Measurements from ENCODE around the gene PROX1.

The PROX1 gene

DNA sequence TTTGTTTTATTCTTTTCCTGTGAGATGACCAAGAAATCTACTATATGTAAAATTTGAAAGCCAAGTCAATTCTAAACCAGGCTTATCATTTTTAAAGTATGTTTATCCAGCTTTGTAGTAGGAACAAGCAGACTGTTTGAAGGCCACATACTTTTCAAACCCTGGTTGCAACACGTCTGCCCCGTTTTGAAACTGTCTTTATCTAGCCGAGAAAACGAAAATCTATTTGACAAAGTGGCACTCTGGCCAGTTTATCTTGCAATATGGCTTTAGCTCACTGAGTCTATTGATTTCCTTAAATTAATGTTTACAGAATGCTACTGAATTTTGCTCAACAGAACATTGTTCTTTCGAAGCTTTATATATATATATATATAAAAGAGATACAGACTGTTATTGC lies 39.7 kb downstream of the PROX1 start:
- DNase-seq = no peak

DNA sequence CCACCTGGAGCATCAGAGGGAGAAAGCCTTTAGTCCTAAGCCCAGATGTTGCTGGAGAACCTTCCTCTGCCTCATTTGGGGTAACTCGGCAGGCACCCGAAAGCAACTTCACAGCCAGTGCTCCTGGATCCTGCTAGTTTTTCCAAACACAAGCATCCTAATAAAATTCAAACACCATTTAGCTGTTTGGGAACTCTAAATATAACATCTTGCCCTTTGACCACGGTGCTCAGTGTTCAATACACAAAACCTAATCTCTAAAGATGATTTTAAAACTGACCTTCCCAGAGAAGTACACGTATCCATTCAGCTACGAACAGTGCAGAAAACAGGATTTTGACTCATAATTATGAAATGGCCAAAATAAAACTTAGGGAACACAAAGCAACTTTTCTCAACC lies 40.3 kb downstream of the PROX1 start:
- no peak for DNase-seq

DNA sequence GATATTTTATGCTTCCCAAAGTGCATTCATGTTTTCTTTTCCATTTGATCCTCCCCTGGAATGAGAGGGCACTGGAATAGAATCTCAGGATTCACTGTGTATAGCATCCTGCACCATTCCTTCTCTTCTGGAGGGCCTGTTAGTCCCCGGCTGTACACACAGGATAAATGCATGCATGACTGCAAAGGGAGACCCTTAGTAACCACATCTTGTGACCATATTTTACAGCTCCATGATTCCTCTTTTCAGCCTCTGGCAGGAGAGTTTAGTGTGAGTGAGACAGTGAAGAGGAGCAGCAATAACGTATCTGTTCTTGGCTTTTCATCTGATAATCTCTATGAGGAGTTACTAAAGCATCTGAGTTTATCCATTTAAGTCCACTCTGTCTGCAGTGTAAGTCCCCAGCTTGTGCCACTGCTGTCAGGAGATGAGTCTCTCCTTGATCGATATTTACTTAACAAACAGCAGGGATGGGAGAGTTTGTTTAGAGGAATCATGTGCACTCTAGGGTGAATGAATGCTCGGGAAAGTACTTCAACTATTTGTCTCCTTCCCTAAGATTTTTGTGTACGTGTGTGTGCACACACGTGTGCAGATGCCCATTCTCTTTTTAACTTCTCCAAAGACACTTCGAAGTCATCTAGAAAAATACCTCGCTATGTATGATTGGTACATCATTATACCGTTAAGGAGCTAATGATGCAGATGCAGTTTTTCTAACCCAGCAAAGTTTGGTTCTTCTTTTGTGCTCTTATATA lies 41.1 kb downstream of the PROX1 start:
- no peak for DNase-seq

DNA sequence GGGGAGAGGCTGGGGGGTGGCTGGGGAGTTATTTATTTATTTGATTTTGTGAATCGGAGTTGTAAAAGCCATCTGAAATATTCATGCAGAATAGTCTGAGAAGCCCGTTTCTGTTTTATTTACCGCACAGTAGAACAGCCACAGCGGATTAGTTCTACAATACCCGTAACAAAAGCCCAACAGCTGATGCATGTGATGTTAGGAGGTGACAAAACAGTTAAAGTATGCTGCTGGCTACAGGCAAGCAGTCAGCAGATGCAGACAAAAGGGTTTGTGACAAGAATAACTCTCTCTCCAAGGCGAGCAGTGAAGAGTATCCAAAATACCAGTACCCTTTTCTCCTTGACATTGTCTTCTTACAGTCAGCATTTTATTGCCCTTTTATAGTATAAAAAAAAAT lies 42.0 kb downstream of the PROX1 start:
- no peak for DNase-seq

DNA sequence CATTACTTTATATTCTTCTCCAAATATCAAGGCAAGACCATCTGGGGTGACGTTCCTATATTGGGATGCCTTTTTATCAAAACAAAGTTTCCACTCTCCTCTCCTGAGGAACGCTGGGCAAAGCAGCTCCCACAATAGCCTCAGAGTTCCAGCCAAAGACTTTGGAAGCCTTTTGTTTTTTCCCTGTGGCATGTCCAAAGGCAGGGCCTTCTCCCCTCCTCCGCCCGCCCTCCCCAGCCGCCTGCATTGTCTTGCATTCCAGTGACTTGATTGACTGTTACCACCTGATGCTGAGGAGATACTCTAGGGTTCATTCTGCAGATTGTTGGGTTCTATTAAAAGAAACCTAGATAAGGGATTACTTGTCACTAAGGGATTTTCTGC lies 43.5 kb downstream of the PROX1 start:
- no peak for DNase-seq

DNA sequence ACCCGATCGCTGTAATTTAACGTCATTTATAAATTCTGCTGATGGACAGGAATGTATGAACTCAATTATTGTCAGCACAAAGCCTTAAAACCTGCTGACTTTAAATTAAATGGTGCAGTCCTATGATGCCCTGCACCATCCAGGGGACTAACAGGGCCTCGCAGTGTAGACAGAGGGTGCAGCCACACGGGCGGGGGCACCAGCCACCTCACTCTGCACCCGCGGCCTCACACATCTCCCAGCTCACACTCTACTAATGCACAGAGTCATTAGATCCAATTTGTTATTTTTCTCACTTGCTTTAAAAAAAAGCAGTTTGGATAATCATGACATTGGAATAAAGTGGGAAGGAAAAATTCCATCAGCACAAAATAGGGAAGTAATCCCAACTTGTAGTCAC lies 49.7 kb downstream of the PROX1 start:
- DNase-seq = no peak

DNA sequence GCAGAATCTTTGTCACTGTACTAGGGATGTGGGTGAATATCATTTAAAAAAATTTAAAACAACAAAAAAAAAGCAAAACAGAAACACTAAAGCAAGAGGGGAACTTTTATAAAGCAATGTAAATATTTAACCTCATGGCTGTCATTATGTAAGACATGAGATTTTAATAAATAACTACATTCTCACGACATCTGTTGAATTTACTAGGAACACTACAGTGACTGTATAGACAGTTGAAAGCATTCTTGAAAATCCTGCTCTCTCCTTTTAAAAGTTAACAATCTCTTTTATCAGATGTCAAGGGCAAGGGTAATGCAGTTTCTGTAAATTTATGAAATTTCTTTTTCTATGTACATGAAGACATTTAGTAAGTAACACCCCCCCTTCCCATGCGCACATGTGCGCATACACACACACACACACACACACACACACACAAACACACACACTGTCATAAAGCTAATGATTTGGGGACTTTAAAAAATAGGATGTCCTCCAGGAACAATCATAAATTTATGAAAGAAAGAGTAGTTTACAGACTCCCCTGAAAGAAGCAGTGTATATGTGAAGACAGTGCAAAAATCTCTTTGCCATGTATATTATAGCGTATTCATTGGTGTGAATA lies 51.7 kb downstream of the PROX1 start:
- no peak for DNase-seq

DNA sequence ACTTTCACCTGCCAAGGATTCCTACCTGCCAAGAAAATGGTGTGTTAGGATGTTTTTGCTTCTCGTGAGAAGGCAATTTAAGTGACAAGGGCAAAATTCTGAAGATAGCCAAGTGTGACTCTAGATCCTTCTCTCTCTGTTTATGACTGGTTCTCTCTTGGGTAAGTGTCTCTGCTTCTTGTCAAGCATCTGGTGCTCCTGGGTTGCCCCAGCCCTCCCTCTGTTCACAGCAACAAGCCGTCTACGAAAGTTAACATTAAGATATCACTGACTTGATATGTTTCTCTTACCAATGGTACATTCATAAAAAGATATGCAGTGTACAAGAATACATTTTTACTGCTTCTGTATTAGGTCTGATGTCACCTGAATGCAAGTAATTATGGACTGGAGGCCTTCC lies 55.4 kb downstream of the PROX1 start:
- DNase-seq = no peak

DNA sequence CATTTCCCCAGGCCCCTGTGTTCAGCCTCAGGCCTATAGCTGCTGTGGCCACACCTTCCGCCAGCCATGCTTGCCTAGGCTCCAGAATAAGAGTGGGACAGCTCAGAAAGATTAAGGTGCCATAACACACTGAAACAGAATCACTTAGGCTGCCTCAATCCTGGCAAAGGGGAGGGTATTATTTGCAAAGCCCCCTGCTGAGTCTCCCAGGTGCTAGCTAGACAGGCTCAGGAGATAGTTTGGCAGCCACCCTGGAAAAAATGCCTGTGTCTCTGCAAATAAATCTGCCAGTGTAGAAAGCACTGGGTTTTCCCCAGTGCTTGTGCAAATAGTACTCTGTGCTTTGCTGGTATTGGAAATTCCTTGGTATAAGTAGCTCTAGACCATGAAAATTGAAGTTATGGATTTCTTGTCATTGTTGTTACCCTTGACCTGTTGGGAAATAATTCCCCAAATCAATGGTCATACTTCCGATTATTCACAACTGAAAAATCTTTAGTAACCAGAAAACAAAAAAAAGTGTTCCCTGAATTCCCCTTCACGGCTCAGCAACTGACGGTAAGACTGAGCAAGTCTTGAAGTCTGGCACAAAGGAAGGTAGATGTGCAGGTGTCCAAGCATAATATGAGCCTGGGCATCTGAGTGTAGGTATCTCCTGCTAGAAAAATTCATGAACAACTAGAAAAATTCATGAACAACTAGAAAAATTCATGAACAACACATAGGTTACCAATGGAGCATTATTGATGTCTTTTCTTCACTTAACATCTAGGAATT lies 56.9 kb downstream of the PROX1 start:
- no peak for DNase-seq

DNA sequence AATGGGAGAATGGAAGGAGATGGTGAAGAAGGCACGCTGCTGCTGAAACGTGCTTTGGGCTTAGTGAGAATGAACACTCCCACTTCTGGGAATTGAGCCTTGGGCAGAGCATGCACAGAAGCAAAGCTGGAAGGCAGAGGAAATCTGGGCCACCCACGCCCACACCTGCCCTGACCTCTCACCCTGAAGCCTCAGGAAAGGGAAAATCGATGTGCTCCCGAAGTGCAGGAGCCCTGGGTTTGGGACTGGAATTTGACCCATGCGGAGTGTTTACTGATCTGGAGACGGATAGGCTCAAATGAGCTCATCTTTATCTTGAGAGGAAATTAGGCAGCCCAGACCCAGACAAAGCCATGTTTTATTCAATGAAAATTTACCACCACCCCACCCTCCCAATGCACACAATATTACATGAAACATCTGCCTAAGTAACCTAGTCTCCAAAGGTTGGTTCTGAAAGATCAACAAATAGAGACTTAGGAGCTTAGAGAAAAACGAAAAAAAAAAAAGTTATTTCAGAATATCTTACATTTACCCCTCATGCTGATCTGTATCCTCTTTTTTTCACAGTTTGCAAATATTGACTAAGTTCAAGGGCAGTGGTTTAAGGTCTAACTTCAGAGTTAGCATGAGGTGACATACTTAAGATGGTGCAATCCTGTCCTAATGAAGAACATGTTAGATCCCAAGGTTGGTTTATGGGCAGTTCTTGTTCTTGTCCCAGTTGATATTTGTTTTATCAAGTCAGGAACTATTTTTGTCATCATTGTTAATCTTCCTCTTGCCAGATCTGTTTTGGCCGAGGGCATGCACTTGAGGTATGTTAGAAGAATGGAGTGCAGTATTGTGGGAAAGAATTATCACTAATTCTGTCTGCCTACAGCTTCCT lies 63.0 kb downstream of the PROX1 start:
- DNase-seq = no peak

DNA sequence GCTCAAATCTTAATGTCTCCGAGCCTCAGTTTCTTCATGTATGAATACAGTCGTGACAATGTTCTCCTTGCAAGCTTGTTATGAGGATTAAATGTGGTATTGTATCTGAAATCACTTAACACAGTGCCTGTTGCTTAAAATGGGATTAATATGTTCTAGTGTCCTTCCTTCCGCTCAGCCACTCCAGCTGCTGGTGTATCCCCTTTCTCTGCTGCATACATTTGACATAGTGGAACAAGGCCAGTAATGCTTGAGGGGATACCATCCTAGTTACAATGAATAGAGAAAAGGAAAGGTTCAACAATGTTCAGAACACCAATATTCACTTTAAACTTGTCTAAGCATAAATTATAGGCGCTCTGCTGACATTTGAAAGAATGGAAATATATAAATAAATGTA lies 64.0 kb downstream of the PROX1 start:
- DNase-seq = no peak

DNA sequence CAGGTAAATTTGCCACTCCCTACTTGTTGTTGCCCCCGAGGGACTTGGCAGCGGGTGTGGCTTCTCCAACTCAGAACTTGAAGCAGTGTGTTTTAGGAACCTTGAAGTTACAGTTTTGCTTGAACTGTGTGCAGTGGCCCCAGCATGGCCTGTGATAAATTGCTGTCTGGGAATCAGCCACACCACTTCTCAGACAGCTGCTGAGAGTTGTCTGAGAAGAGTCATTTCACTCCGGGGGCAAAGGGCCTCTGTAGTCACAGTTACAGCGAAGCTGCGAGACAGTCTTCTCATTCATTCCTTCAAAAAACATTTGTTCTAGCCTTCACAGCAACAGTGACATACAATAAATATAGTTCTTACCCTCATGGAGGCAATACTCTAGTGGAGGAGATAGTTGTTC lies 70.3 kb downstream of the PROX1 start:
- DNase-seq = no peak

DNA sequence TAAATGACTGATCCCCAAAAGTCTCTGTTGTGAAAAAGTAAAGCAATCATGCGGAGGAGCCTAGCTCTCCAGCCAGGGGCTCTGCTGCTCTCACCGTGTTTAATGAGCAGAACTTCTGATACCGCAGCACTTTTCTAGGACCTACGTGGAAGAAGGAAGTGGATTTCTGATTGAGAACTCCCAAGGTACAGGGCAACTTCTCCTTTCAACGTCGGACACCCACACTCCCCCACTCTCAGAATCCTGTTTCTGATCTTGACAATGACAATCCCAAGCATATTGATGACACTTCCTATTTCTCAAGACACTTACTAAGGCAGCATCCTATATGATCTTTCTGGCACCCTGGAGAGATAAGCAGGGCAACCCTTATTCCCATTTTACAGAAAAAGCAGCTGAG lies 78.4 kb downstream of the PROX1 start:
- no peak for DNase-seq

DNA sequence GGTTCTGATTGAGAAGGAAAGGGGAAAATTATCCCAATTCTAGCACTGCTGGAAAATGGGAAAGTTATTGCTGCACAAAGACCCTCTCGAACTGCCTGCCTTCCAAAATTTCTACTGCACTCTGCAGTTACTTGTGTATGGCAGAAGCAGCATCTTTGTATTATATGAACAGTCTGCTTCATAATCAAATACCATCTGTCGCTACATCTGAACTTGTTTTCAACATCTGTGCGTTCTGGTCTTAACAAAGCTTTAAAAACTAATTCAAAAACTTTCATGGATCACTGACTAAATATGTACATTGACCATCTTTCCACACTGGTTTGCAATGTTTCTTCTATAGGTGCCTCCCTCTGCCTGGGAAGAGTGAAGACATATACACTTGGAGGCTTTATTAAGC lies 79.2 kb downstream of the PROX1 start:
- no peak for DNase-seq

DNA sequence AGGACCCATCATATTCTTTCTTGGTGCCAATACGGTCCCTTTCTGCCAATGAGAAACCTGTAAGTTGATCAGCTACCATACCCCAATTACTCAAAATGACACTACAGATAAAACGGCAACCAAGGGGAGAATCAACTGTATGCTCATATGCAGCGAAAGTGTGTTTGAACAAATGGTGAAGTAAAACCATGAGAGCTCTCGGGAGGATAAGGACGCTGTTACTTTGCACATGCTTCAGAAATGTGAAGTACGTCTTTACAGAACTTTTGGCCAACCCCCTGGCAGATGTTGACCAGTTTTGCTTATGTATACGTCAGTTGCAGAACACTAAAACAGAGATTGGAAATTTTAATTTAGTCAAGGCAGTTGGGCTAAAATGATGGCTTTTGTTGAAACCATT lies 79.6 kb downstream of the PROX1 start:
- no peak for DNase-seq

DNA sequence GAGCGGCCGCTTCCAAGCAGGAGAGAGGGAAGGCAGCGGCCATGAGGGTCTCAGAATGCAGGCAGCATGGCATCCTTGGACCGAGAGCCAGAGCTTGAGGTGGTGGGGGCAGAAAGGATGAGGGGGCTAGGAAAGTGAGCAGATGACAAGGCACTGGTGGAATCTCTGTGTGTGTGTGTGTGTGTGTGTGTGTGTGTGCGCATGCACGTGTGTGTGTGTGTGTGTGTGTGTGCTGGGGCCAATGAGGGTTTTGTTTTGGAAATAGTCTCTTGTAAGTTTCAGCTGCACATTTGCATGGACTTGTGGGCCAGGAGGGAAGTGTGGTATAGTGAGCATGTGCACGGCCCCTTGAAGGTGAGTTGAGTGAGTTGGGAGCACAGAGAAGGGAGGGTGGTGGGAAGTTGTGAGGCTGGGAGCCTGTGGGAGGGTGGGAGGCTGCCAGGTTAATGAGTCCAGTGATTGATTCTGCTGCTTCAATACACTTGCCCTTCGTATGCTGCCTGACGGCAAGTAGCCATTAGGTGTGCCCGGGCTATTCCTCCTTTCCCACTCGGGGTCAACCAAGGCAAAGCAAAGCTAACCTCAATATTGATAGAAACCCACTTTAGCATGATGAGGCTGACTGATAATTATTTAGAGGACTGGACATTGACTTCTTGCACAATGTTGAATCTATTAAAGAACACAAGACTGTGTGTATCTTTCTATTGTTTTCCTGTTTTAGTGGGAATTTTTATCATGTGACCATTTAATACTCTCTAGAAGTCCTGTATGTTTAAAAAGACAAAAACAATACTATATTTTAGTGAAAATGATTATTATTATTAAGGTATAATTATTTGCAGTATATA lies 80.3 kb downstream of the PROX1 start:
- DNase-seq = no peak

DNA sequence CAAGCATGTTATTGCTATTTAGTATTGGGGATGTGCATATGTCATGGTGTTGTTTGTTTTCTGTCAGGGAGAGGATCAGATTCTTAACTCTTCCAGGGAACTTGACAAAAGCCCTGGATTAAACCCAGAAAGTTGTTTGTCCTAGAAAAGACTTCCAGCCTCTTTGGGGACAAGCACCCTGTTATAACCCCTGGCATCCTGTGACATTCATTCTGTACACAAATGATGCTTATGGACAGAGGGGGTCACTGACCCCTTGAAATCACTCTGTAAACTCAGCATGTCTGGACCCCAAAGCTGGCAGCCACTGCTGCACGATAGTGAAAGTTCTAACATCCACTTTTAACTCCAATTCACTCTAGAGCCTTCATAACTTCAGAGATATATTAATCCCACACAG lies 81.2 kb downstream of the PROX1 start:
- no peak for DNase-seq

DNA sequence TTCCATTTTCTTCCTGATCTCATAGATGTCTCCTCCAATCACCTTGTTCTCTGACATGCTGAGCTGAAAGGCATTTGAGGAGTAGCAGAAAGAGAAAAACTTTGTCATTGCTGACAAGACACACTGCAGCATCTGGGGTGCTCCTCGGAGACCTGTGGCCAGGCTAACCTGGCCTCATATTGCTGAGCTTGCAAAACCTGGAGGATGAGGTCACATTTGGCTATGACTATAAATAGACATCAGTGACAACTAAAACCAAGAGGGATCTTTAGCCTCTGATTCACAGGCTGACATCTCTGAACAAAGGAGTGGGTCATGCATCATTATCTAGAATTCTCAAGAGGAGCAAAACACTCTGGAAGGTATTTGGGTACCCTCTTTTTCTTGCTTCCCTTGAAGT lies 83.7 kb downstream of the PROX1 start:
- DNase-seq = no peak

DNA sequence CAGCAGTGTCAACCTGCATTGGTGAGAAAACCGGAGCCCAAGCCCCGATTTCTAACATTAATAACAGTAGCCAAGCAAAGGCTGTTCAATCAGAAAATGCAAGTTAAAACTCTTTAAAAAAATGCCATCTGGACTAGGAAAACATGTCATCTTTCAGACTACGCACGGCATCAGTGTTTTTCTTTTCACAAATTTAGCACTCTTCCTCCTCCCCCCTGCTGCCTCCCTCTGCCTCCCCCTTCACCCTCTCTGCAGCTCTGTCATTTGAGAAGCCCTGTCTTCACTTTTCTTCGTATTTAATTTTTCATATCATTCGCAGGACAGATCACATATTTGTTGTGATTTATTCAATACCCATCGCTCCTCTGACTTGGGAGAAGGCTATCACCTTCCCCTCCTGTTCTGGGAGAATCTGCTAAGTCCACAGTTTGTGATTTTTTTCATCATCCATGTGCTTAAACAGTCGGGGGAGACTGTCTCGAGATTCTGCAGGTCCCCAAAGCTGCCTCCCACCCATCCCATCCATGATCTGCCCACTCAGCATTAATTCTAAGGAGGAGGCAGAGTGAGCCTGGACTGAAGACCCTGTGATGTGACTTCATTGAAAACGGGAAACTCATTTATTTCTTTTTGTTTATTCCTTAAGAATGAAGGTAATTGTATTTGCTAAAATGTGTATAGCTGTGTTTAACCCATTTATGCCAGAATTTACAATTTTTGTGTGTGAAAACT lies 84.8 kb downstream of the PROX1 start:
- no peak for DNase-seq

DNA sequence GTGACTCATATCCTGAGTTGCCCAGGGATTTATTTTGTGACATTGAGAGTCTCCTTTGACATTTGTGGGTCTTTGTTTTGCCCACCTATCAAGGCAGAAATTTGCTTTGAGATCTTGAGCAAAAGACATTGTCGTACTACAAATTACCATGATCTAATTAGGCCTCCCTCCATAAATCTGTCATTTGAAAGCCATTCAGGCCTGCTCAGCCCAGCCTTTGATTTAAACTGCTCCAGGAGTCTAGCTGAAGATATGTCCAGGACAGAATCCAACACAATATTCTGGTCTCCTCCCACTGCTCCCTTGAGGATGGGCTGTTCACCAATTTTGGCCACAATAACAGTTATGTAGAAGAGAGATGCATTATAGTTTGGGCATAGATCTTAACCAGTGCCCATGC lies 86.7 kb downstream of the PROX1 start:
- DNase-seq = no peak

DNA sequence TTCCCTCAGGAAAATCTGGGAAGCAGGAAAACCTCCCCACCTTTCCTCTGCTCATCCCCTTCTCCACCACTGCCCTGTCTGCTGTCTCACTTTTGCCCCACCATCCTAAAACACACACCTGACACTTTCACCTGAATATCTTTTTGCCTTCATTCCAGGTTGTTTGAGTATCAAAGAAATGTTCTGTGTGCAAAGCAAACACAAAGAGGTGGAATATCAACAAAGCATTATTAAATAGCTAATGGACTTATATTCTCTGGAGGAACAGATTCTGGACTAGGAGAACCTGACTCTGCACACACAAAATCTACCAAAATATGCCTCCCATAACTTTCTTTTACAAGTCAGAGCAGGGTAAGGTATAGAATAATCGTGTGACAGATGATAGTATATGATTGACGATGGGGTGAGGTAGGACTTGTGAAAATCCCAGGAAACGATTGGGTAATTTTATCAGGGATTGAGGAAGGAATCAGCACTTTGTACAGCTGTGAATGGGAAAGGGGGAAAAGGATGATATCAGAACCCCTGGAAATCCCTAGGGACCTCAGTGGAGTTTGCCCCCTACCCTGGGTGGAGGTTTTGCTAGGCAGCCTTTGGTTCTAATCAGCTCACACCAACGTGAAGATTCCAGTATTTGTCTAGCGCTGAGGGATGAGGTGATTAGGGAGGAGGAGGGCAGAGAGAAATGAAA lies 87.7 kb downstream of the PROX1 start:
- no peak for DNase-seq
